GM12878 (cell line): ENCODE results near the gene CXCR6. TPM values are rescaled to one million over a fixed set of nuclear protein-coding genes. Genes with fewer than 3 reads are reported as not detected.

Experiments used
- ATAC-seq: fragments of 200-7000 bp; cut with Tn5 transposase; 3 replicates; pipeline ENCODE4 v1.9.1; 2020; ENCODE audit warnings: mild to moderate bottlenecking, moderate library complexity
- BruUV-seq: library from RNA; stranded (reverse); fragments of 400-500 nt; replicated peaks from 2 replicates; lab custom pipeline; 2021; lab: Mats Ljungman, UMichigan
- CTCF ChIA-PET: fragments of 300-600 bp; sonication (Branson Sonifier 250); formaldehyde crosslinking; extraction: SDS; loops from one replicate; lab custom pipeline; 2021; ENCODE audit warnings: inconsistent platforms; lab: Yijun Ruan, JAX
- POLR2A ChIA-PET: fragments of 350-600 bp; formaldehyde crosslinking; extraction: SDS; loops from one replicate; lab custom pipeline; 2021; ENCODE audit warnings: inconsistent platforms; lab: Charles Lee
- RAD21 ChIA-PET: fragments of 300-600 bp; sonication (Branson Sonifier 250); formaldehyde crosslinking; loops from one replicate; lab custom pipeline; 2023; ENCODE audit warnings: antibody characterized with exemption; ENCODE audit not compliant: unreplicated experiment; lab: Charles Lee
- SMC1A ChIA-PET: fragments of 300-600 bp; sonication (Branson Sonifier 250); formaldehyde crosslinking; loops from one replicate; lab custom pipeline; 2023; ENCODE audit not compliant: unreplicated experiment, uncharacterized antibody; lab: Charles Lee
- DNase-seq: peaks from one replicate; pipeline ENCODE4 v3.0.0-alpha.2; 2011; ENCODE audit warnings: low read depth, low spot score
- FAIRE-seq: peaks from 3 replicates; lab custom pipeline; 2011; peaks lifted over from hg19 to GRCh38; lab: Jason Lieb, UNC
- H2AFZ ChIP-seq: 2 replicates; pipeline ENCODE4 v1.6.0; 2011; ENCODE audit warnings: low read depth, low read length, control low read depth; ENCODE audit not compliant: control insufficient read depth
- H3K27ac ChIP-seq: 2 replicates; pipeline ENCODE4 v1.5.1; 2011; ENCODE audit warnings: control low read depth; ENCODE audit not compliant: control insufficient read depth, insufficient read depth
- H3K27me3 ChIP-seq, 2 experiments: replicated peaks in 1 of 2; 2 replicates each; pipeline versions ENCODE4 v1.6.0 to v1.6.1; 2011; ENCODE audit warnings: low read length in 1 of 2; ENCODE audit not compliant: control insufficient read depth in 2 of 2, insufficient read depth in 2 of 2
- H3K36me3 ChIP-seq, 2 experiments: 2 replicates each; pipeline ENCODE4 v1.5.1; 2011; ENCODE audit warnings: low read length in 1 of 2; ENCODE audit not compliant: control insufficient read depth in 2 of 2, insufficient read depth in 2 of 2
- H3K4me1 ChIP-seq: 2 replicates; pipeline ENCODE4 v1.6.1; 2011; ENCODE audit warnings: mild to moderate bottlenecking, low read length, moderate library complexity, mixed read lengths; ENCODE audit not compliant: control insufficient read depth, insufficient read depth
- H3K4me2 ChIP-seq: 2 replicates; pipeline ENCODE4 v1.6.0; 2011; ENCODE audit warnings: control low read depth; ENCODE audit not compliant: control insufficient read depth, insufficient read depth
- H3K4me3 ChIP-seq: fragments of 200-600 bp; sonication (generic); 2 replicates; pipeline ENCODE4 v1.5.1; 2016
- H3K79me2 ChIP-seq: 2 replicates; pipeline ENCODE4 v1.6.0; 2011; ENCODE audit warnings: low read length; ENCODE audit not compliant: control insufficient read depth, insufficient read depth
- H3K9ac ChIP-seq: 2 replicates; pipeline ENCODE4 v1.8.0; 2011; ENCODE audit warnings: low read length, control low read depth, mixed read lengths; ENCODE audit not compliant: control insufficient read depth, insufficient read depth
- H3K9me3 ChIP-seq: replicated peaks from 3 replicates; pipeline ENCODE4 v1.5.1; 2011; ENCODE audit warnings: mild to moderate bottlenecking, low read length; ENCODE audit not compliant: control insufficient read depth, insufficient read depth
- H4K20me1 ChIP-seq: 2 replicates; pipeline ENCODE4 v1.6.0; 2011; ENCODE audit not compliant: control insufficient read depth, insufficient read depth
- BCL11A ChIP-seq: IDR thresholded peaks from 2 replicates; pipeline ENCODE4 v1.6.1; 2011; ENCODE audit warnings: low read depth, low read length
- BMI1 ChIP-seq: fragments of 450-650 bp; IDR thresholded peaks from 2 replicates; pipeline ENCODE4 v1.6.1; 2016; ENCODE audit warnings: mild to moderate bottlenecking, moderate library complexity, borderline replicate concordance
- CBX3 ChIP-seq: fragments of 200-600 bp; sonication (generic); IDR thresholded peaks from 2 replicates; pipeline ENCODE4 v1.6.1; 2016; ENCODE audit warnings: low read depth, borderline replicate concordance
- CHD4 ChIP-seq: fragments of 200-600 bp; sonication (generic); IDR thresholded peaks from 2 replicates; pipeline ENCODE4 v1.6.1; 2016; ENCODE audit warnings: mild to moderate bottlenecking
- DPF2 ChIP-seq: fragments of 450-650 bp; IDR thresholded peaks from 2 replicates; pipeline ENCODE4 v1.6.1; 2017; ENCODE audit warnings: mild to moderate bottlenecking
- HCFC1 ChIP-seq: fragments of 150-350 bp; IDR thresholded peaks from 2 replicates; pipeline ENCODE4 v1.6.1; 2014; ENCODE audit warnings: low read length
- MYC ChIP-seq: IDR thresholded peaks from 2 replicates; pipeline ENCODE4 v1.6.1; 2011; ENCODE audit warnings: mild to moderate bottlenecking, low read length, moderate library complexity, inconsistent platforms; ENCODE audit not compliant: insufficient read depth, insufficient replicate concordance, insufficient read length, severe bottlenecking
- RBBP5 ChIP-seq: fragments of 200-600 bp; sonication (generic); conservative IDR thresholded peaks from 2 replicates; pipeline ENCODE4 v1.6.1; 2016
- SMC3 ChIP-seq: IDR thresholded peaks from 2 replicates; pipeline ENCODE4 v1.6.1; 2011; ENCODE audit warnings: low read length, improper control_type of control experiment, borderline replicate concordance
- STAT3 ChIP-seq: IDR thresholded peaks from 2 replicates; pipeline ENCODE4 v1.6.1; 2011; ENCODE audit warnings: low read depth, low read length, improper control_type of control experiment
- TCF7 ChIP-seq: IDR thresholded peaks from 2 replicates; pipeline ENCODE4 v1.6.1; 2014; ENCODE audit warnings: antibody characterized with exemption, borderline replicate concordance
- WGBS: methylation state at CpG from one replicate; pipeline ENCODE4 v1.1.6; 2016; ENCODE audit warnings: low lambda C conversion rate; ENCODE audit not compliant: insufficient replicate concordance, insufficient coverage; ENCODE audit errors: missing lambda C conversion rate; 5-methylcytosine and 5-hydroxymethylcytosine counted together
- in situ Hi-C: fragments of 300-500 bp; cut with MboI; formaldehyde crosslinking; loops from 9 replicates; pipeline ENCODE4 v1.14.3; 2018; ENCODE audit warnings: mixed read lengths
- intact Hi-C: fragments of 100-400 bp; cut with micrococcal nuclease; formaldehyde crosslinking; loops from one replicate; pipeline ENCODE4 v1.14.2; 2022; ENCODE audit not compliant: unreplicated experiment
- polyA plus RNA-seq, 11 experiments: library from polyadenylated mRNA; depleted of rRNA in 4 of 11; unstranded in 6 of 11; stranded (reverse) in 5 of 11; fragments of >200 nt; fragmentation: Nextera tagmentation in 4 of 11; fragmentation: Illumina TruSeq in 1 of 11; extraction: Ambion mirVana in 4 of 11; extraction: Trizol in 1 of 11; gene quantifications; 1 replicate in 1 of 11; 2 replicates in 10 of 11; pipeline versions ENCODE4 v1.2.1 to v1.2.3, GENCODE V29; 2011 to 2016; ENCODE audit warnings: inconsistent platforms in 2 of 11, missing spikeins in 2 of 11, low read depth in 1 of 11
- total RNA-seq, 4 experiments: library from RNA; depleted of rRNA in 3 of 4; stranded (reverse); fragments of >200 nt in 3 of 4; fragmentation: Illumina TruSeq in 1 of 4; extraction: Trizol in 1 of 4; gene quantifications; 2 replicates each; pipeline versions ENCODE4 v1.2.1 to v1.2.3, GENCODE V29; 2013 to 2021
- TF ChIP-seq, protein P1 (sequence below): fragments of 450-650 bp; IDR thresholded peaks from 2 replicates; pipeline ENCODE4 v1.6.1; 2017; ENCODE audit warnings: mild to moderate bottlenecking, moderate library complexity
- TF ChIP-seq, protein P2 (sequence below): IDR thresholded peaks from 2 replicates; pipeline ENCODE4 v1.6.1; 2012; ENCODE audit warnings: low read depth, low read length, improper control_type of control experiment
- TF ChIP-seq, protein P3 (sequence below): IDR thresholded peaks from 2 replicates; pipeline ENCODE4 v1.6.1; 2011; ENCODE audit warnings: low read depth, low read length, improper control_type of control experiment, borderline replicate concordance

The CXCR6 gene
- total and polyA plus RNA-seq, 10 of the 15 experiments (the other 5 are each of a cell fraction or from before 2014, with no cell fraction given) = 0.04 to 0.20 (median 0.12) TPM; not detected in 5

DNA sequence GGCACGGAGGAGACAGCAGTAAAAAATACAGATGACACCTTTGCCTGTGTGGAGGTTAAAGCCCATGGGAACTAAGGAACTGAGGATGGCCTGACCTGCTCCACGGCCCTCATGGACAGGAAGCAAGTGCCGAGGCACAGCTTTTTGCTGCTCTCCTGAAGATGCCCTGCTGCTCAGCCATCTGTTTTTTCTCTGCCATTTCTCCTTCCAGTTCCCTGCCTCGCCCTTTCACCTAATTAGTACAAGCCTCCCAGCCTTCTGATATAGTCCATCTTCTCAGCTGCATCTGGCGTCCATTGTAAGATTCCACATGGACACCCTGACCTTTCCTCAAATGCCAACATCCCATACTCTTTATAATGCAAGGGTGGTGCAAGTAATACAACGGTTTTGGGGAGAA lies 11.8 kb upstream of the CXCR6 start:
- no peak overlapping the region for H2AFZ ChIP-seq

DNA sequence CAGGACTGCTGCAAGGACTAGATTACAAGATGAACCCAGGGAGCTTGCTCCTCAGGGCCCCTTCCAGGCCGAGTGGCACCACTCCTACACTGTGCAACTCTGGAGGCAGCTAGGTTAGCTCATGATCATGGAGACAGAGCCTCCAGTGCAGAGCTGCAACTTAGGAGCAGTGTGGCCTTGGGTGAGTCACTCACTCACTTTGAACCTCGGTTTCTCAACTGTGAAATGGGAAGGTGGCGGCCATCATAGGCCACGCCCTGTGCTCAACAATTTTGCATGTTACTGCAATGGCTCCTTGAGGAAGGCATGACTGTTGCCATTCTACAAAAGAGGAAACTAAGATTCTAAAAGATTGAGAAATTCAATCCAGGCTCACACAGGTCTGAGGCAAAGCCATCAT lies 11.2 kb upstream of the CXCR6 start:
- in situ Hi-C loops (loop anchor here (5.0 kb wide), 1 partner anchor 420 kb away; no protein-coding TSS in a partner anchor), intact Hi-C loops (no loop called here)
- no TSS peak for BruUV-seq
- Histone ChIP-seq H3K36me3 (peaks cover 9 to 11% of the 10 kb centered on the region in 2 experiments), H3K9me3 (no peaks in the 10 kb centered on the region; the same call in 2 of the 3 replicates), H3K9ac (no peak overlapping the region), H3K27me3 (no peaks in the 10 kb centered on the region), H2AFZ (no peak overlapping the region), H3K4me1 (no peaks in the 10 kb centered on the region; the same call in 1 of the 2 replicates), H3K4me3 (no peak overlapping the region), H3K4me2 (no peak overlapping the region), H4K20me1 (peaks cover 3% of the 10 kb centered on the region; the same call in 1 of the 2 replicates), H3K79me2 (no peaks in the 10 kb centered on the region), H3K27ac (no peak overlapping the region)
- ChIA-PET RAD21 (interaction anchor here (0.8 to 5.1 kb wide), 4 partner anchors 12 to 275 kb away, joined by 3 to 33 read pairs (median 13); no protein-coding TSS in a partner anchor), CTCF (interaction anchor here (0.9 to 11.2 kb wide), 6 partner anchors 12 to 421 kb away, joined by 3 to 189 read pairs (median 4); no protein-coding TSS in a partner anchor), POLR2A (no interaction called here), SMC1A (interaction anchor here (2.1 to 21.6 kb wide), 4 partner anchors 12 to 438 kb away, joined by 6 to 523 read pairs (median 54); partner anchors contain the start of gene CCR5)
- 96% methylated on average over 4 of the region's 4 CpGs for WGBS
- FAIRE-seq (no peak), DNase-seq (no peak), ATAC-seq (no peak)
- TF ChIP-seq, protein P1, sequence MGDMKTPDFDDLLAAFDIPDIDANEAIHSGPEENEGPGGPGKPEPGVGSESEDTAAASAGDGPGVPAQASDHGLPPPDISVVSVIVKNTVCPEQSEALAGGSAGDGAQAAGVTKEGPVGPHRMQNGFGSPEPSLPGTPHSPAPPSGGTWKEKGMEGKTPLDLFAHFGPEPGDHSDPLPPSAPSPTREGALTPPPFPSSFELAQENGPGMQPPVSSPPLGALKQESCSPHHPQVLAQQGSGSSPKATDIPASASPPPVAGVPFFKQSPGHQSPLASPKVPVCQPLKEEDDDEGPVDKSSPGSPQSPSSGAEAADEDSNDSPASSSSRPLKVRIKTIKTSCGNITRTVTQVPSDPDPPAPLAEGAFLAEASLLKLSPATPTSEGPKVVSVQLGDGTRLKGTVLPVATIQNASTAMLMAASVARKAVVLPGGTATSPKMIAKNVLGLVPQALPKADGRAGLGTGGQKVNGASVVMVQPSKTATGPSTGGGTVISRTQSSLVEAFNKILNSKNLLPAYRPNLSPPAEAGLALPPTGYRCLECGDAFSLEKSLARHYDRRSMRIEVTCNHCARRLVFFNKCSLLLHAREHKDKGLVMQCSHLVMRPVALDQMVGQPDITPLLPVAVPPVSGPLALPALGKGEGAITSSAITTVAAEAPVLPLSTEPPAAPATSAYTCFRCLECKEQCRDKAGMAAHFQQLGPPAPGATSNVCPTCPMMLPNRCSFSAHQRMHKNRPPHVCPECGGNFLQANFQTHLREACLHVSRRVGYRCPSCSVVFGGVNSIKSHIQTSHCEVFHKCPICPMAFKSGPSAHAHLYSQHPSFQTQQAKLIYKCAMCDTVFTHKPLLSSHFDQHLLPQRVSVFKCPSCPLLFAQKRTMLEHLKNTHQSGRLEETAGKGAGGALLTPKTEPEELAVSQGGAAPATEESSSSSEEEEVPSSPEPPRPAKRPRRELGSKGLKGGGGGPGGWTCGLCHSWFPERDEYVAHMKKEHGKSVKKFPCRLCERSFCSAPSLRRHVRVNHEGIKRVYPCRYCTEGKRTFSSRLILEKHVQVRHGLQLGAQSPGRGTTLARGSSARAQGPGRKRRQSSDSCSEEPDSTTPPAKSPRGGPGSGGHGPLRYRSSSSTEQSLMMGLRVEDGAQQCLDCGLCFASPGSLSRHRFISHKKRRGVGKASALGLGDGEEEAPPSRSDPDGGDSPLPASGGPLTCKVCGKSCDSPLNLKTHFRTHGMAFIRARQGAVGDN = no peak
- TF ChIP-seq HCFC1 (no peak), CBX3 (no peak), DPF2 (no peak), MYC (no peak)
- TF ChIP-seq, protein P2, sequence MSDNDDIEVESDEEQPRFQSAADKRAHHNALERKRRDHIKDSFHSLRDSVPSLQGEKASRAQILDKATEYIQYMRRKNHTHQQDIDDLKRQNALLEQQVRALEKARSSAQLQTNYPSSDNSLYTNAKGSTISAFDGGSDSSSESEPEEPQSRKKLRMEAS = no peak
- TF ChIP-seq, protein P3, sequence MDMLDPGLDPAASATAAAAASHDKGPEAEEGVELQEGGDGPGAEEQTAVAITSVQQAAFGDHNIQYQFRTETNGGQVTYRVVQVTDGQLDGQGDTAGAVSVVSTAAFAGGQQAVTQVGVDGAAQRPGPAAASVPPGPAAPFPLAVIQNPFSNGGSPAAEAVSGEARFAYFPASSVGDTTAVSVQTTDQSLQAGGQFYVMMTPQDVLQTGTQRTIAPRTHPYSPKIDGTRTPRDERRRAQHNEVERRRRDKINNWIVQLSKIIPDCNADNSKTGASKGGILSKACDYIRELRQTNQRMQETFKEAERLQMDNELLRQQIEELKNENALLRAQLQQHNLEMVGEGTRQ = no peak

More for the DNA sequence above, 11.8 kb upstream of the CXCR6 start:
- ATAC-seq (no peak), DNase-seq (no peak), FAIRE-seq (no peak)
- Histone ChIP-seq H3K4me2 (no peak overlapping the region), H3K27me3 (no peaks in the 10 kb centered on the region), H3K4me3 (no peak overlapping the region), H3K9ac (no peak overlapping the region), H3K4me1 (no peaks in the 10 kb centered on the region; the same call in 1 of the 2 replicates), H3K27ac (no peak overlapping the region), H4K20me1 (peaks cover 3% of the 10 kb centered on the region; the same call in 1 of the 2 replicates), H3K79me2 (no peaks in the 10 kb centered on the region), H3K36me3 (peaks cover 9 to 11% of the 10 kb centered on the region in 2 experiments), H3K9me3 (no peaks in the 10 kb centered on the region; the same call in 2 of the 3 replicates)
- RAD21 ChIA-PET = interaction anchor here (0.8 to 5.1 kb wide), 7 partner anchors 12 to 275 kb away, joined by 3 to 36 read pairs (median 6); no protein-coding TSS in a partner anchor
- intact Hi-C loops = no loop called here
- 97% methylated on average over 6 of the region's 6 CpGs for WGBS
- SMC1A ChIA-PET = interaction anchor here (1.2 to 21.6 kb wide), 6 partner anchors 11 to 439 kb away, joined by 3 to 523 read pairs (median 28); partner anchors contain the start of gene CCR5
- CTCF ChIA-PET = interaction anchor here (0.9 to 11.2 kb wide), 6 partner anchors 8 to 420 kb away, joined by 3 to 189 read pairs (median 4); no protein-coding TSS in a partner anchor
- BruUV-seq = no TSS peak
- in situ Hi-C loops = loop anchor here (5.0 kb wide), 1 partner anchor 419 kb away; no protein-coding TSS in a partner anchor
- POLR2A ChIA-PET = no interaction called here
- TF ChIP-seq SMC3 (no peak), TCF7 (no peak), CHD4 (no peak), STAT3 (no peak), RBBP5 (no peak), BMI1 (no peak), BCL11A (no peak)
